ENCODE measurements around the gene CBX1. TPM values are rescaled to one million over a fixed set of nuclear protein-coding genes. Genes with fewer than 3 reads are reported as not detected.
A peak's percentile ranks its signal among the peaks of the same experiment; 100 is the strongest.
"Not testable (repeated sequence)": the region's sequence is repeated elsewhere in the genome, so short reads cannot be mapped to it uniquely, and the experiment has no call there.

Gene CBX1
- total RNA-seq, 1 donor from 2014 or later = 61.1 TPM

- no peak overlapping the region for H3K27ac Mint-ChIP-seq
- DNase-seq (ENCODE audit: low spot score) = no peak
- intact Hi-C loops (cut with micrococcal nuclease) = loop anchor here (2.0 kb wide), 1 partner anchor 25 kb away; the partner anchor contains the start of gene SNX11
- H3K9me3 Mint-ChIP-seq = no peaks in the 10 kb centered on the region
- H3K4me3 Mint-ChIP-seq = no peak overlapping the region
- no peaks in the 10 kb centered on the region for H3K27me3 Mint-ChIP-seq (ENCODE audit: insufficient read depth)
- no peaks in the 10 kb centered on the region for H3K36me3 Mint-ChIP-seq (ENCODE audit: low read depth)
- peaks cover 9% of the 10 kb centered on the region for H3K4me1 Mint-ChIP-seq (ENCODE audit: low read depth)
These were observed 19.4 kb downstream of the CBX1 start for GRCh38 chr17:48081858-48082257.

- DNase-seq (ENCODE audit: low spot score); H3K27me3 Mint-ChIP-seq (ENCODE audit: insufficient read depth); H3K27ac Mint-ChIP-seq; H3K9me3 Mint-ChIP-seq; H3K4me1 Mint-ChIP-seq (ENCODE audit: low read depth); H3K4me3 Mint-ChIP-seq; intact Hi-C loops (cut with micrococcal nuclease): not testable (repeated sequence)
- peaks cover 12% of the 10 kb centered on the region for H3K36me3 Mint-ChIP-seq (ENCODE audit: low read depth)
These were observed 24.1 kb downstream of the CBX1 start for GRCh38 chr17:48077152-48077551.

GRCh38 chr17:48074322-48075081 lies 26.8 kb downstream of the CBX1 start:
- intact Hi-C loops (cut with micrococcal nuclease) = loop anchor here (1.0 kb wide), 4 partner anchors 26 to 125 kb away; partner anchors contain the start of genes COPZ2 and NFE2L1
- Mint-ChIP-seq H3K27ac (no peak overlapping the region), H3K36me3 (ENCODE audit: low read depth) (peaks cover 26% of the 10 kb centered on the region), H3K27me3 (ENCODE audit: insufficient read depth) (no peaks in the 10 kb centered on the region), H3K4me1 (ENCODE audit: low read depth) (no peaks in the 10 kb centered on the region), H3K4me3 (no peak overlapping the region), H3K9me3 (no peaks in the 10 kb centered on the region)
- peak; percentile 59 for DNase-seq (ENCODE audit: low spot score)

- H3K36me3 Mint-ChIP-seq (ENCODE audit: low read depth) = peaks cover 29% of the 10 kb centered on the region
- not testable (repeated sequence) for H3K4me1 Mint-ChIP-seq (ENCODE audit: low read depth); H3K27me3 Mint-ChIP-seq (ENCODE audit: insufficient read depth); DNase-seq (ENCODE audit: low spot score); H3K9me3 Mint-ChIP-seq; H3K27ac Mint-ChIP-seq; H3K4me3 Mint-ChIP-seq
- intact Hi-C loops (cut with micrococcal nuclease) = loop anchor here (1.0 kb wide), 4 partner anchors 25 to 124 kb away; partner anchors contain the start of genes COPZ2 and NFE2L1
These were observed 27.6 kb downstream of the CBX1 start for GRCh38 chr17:48073566-48074094.

GRCh38 chr17:48072811-48073210 lies 28.5 kb downstream of the CBX1 start:
- not testable (repeated sequence) for H3K27me3 Mint-ChIP-seq (ENCODE audit: insufficient read depth); H3K4me3 Mint-ChIP-seq; H3K4me1 Mint-ChIP-seq (ENCODE audit: low read depth)

GRCh38 chr17:48071654-48072053 lies 29.6 kb downstream of the CBX1 start:
- intact Hi-C loops (cut with micrococcal nuclease) = no loop called here
- Mint-ChIP-seq H3K27ac (no peak overlapping the region), H3K36me3 (ENCODE audit: low read depth) (peaks cover 36% of the 10 kb centered on the region), H3K4me3 (no peak overlapping the region), H3K9me3 (no peaks in the 10 kb centered on the region), H3K4me1 (ENCODE audit: low read depth) (no peaks in the 10 kb centered on the region), H3K27me3 (ENCODE audit: insufficient read depth) (no peaks in the 10 kb centered on the region)
- no peak for DNase-seq (ENCODE audit: low spot score)

More at GRCh38 chr17:48072811-48073210, 28.5 kb downstream of the CBX1 start:
- DNase-seq (ENCODE audit: low spot score); H3K27ac Mint-ChIP-seq; intact Hi-C loops (cut with micrococcal nuclease); H3K9me3 Mint-ChIP-seq: not testable (repeated sequence)
- H3K36me3 Mint-ChIP-seq (ENCODE audit: low read depth) = peaks cover 31% of the 10 kb centered on the region

- H3K36me3 Mint-ChIP-seq (ENCODE audit: low read depth) = peaks cover 37% of the 10 kb centered on the region
- no peak for DNase-seq (ENCODE audit: low spot score)
- no peaks in the 10 kb centered on the region for H3K27me3 Mint-ChIP-seq (ENCODE audit: insufficient read depth)
- intact Hi-C loops (cut with micrococcal nuclease) = no loop called here
- H3K4me1 Mint-ChIP-seq (ENCODE audit: low read depth) = no peaks in the 10 kb centered on the region
- H3K4me3 Mint-ChIP-seq = no peak overlapping the region
- H3K27ac Mint-ChIP-seq = no peak overlapping the region
- no peaks in the 10 kb centered on the region for H3K9me3 Mint-ChIP-seq
These were observed 31.1 kb downstream of the CBX1 start for GRCh38 chr17:48070195-48070594.

GRCh38 chr17:48068491-48068961 lies 32.8 kb downstream of the CBX1 start:
- intact Hi-C loops (cut with micrococcal nuclease) = no loop called here
- Mint-ChIP-seq H3K36me3 (ENCODE audit: low read depth) (peaks cover 42% of the 10 kb centered on the region), H3K4me3 (no peak overlapping the region)

GRCh38 chr17:48067808-48068207 lies 33.5 kb downstream of the CBX1 start:
- peaks cover 42% of the 10 kb centered on the region for H3K36me3 Mint-ChIP-seq (ENCODE audit: low read depth)
- intact Hi-C loops (cut with micrococcal nuclease); H3K4me3 Mint-ChIP-seq; H3K9me3 Mint-ChIP-seq; DNase-seq (ENCODE audit: low spot score); H3K4me1 Mint-ChIP-seq (ENCODE audit: low read depth); H3K27me3 Mint-ChIP-seq (ENCODE audit: insufficient read depth); H3K27ac Mint-ChIP-seq: not testable (repeated sequence)

More at GRCh38 chr17:48068491-48068961, 32.8 kb downstream of the CBX1 start:
- no peak for DNase-seq (ENCODE audit: low spot score)
- H3K27me3 Mint-ChIP-seq (ENCODE audit: insufficient read depth) = no peaks in the 10 kb centered on the region
- no peaks in the 10 kb centered on the region for H3K4me1 Mint-ChIP-seq (ENCODE audit: low read depth)
- no peaks in the 10 kb centered on the region for H3K9me3 Mint-ChIP-seq
- H3K27ac Mint-ChIP-seq = no peak overlapping the region

GRCh38 chr17:48067245-48067644 lies 34.0 kb downstream of the CBX1 start:
- H3K36me3 Mint-ChIP-seq (ENCODE audit: low read depth) = peaks cover 45% of the 10 kb centered on the region
- H3K4me1 Mint-ChIP-seq (ENCODE audit: low read depth) = no peaks in the 10 kb centered on the region
- no peaks in the 10 kb centered on the region for H3K9me3 Mint-ChIP-seq
- intact Hi-C loops (cut with micrococcal nuclease) = no loop called here
- H3K27ac Mint-ChIP-seq = no peak overlapping the region
- DNase-seq (ENCODE audit: low spot score) = no peak
- no peak overlapping the region for H3K4me3 Mint-ChIP-seq
- no peaks in the 10 kb centered on the region for H3K27me3 Mint-ChIP-seq (ENCODE audit: insufficient read depth)

- Mint-ChIP-seq H3K36me3 (ENCODE audit: low read depth) (peaks cover 48% of the 10 kb centered on the region), H3K4me1 (ENCODE audit: low read depth) (no peaks in the 10 kb centered on the region), H3K27ac (peak overlapping the region; percentile 64), H3K27me3 (ENCODE audit: insufficient read depth) (no peaks in the 10 kb centered on the region), H3K4me3 (no peak overlapping the region), H3K9me3 (no peaks in the 10 kb centered on the region)
- no peak for DNase-seq (ENCODE audit: low spot score)
- intact Hi-C loops (cut with micrococcal nuclease) = no loop called here
These were observed 34.6 kb downstream of the CBX1 start for GRCh38 chr17:48066656-48067055.

- Mint-ChIP-seq H3K4me3 (no peak overlapping the region), H3K27ac (peak overlapping the region; percentile 64), H3K4me1 (ENCODE audit: low read depth) (no peaks in the 10 kb centered on the region), H3K9me3 (no peaks in the 10 kb centered on the region), H3K27me3 (ENCODE audit: insufficient read depth) (no peaks in the 10 kb centered on the region), H3K36me3 (ENCODE audit: low read depth) (peaks cover 50% of the 10 kb centered on the region)
- intact Hi-C loops (cut with micrococcal nuclease) = no loop called here
- DNase-seq (ENCODE audit: low spot score) = no peak
These were observed 35.1 kb downstream of the CBX1 start for GRCh38 chr17:48066192-48066591.

GRCh38 chr17:48064638-48065037 lies 36.6 kb downstream of the CBX1 start:
- peaks cover 47% of the 10 kb centered on the region for H3K36me3 Mint-ChIP-seq (ENCODE audit: low read depth)
- no peaks in the 10 kb centered on the region for H3K27me3 Mint-ChIP-seq (ENCODE audit: insufficient read depth)
- DNase-seq (ENCODE audit: low spot score) = no peak
- no peak overlapping the region for H3K4me3 Mint-ChIP-seq
- H3K9me3 Mint-ChIP-seq = no peaks in the 10 kb centered on the region
- peaks cover 2% of the 10 kb centered on the region for H3K4me1 Mint-ChIP-seq (ENCODE audit: low read depth)
- intact Hi-C loops (cut with micrococcal nuclease) = no loop called here
- H3K27ac Mint-ChIP-seq = peak overlapping the region; percentile 7
